LNCAP (cell line): ENCODE data around the gene LRRC26.

Experiments used
- CTCF ChIP-seq: fragments of 450-650 bp; IDR thresholded peaks from 2 replicates; pipeline ENCODE4 v1.5.1; 2017; ENCODE audit warnings: mild to moderate bottlenecking

The LRRC26 gene

GRCh38 chr9:137127301-137128157 lies 42.3 kb downstream of the LRRC26 start:
- TF ChIP-seq CTCF, result no peak

- TF ChIP-seq CTCF, result no peak
Measured at GRCh38 chr9:137126786-137127185, 43.1 kb downstream of the LRRC26 start.

DNA sequence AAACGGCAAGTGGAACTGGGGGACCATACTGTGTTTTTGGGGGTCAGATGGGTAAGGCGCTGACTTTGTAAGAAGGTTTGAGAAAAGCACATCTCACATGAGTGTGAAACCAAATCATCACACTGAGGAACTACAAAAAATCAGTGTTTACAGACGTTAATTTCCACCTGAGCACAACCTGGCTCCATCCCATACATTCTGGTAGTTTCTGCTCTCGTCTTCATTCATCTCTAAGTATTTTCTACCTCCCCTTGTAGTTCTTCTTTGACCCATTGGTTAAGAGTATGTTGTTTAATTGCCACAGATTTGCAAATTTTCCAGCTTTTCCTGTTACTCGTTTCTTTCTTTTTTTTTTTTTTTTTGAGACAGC lies 46.4 kb downstream of the LRRC26 start:
- no peak for TF ChIP-seq CTCF
